Dedifferentiated amniotic fluid mesenchymal stem cell (primary cell): ENCODE results near the gene USP9X.
"Not testable (repeated sequence)": the region's sequence is repeated elsewhere in the genome, so short reads cannot be mapped to it uniquely, and the experiment has no call there.

ENCODE experiments used
- DNase-seq: peaks from one replicate; pipeline ENCODE4 v3.0.0-alpha.2; 2016; ENCODE audit errors: extremely low spot score

USP9X gene

GRCh38 chrX:41086627-41086932 lies 1.3 kb downstream of the USP9X start:
- DNase-seq, result no peak

GRCh38 chrX:41087201-41087600 lies 2.0 kb downstream of the USP9X start:
- DNase-seq, result no peak

- DNase-seq, result no peak
Observed at GRCh38 chrX:41090568-41091238, 5.5 kb downstream of the USP9X start.

- no peak for DNase-seq
Observed at GRCh38 chrX:41092776-41093175, 7.5 kb downstream of the USP9X start.

GRCh38 chrX:41095174-41095573 lies 9.9 kb downstream of the USP9X start:
- DNase-seq, result no peak

GRCh38 chrX:41095908-41096307 lies 10.7 kb downstream of the USP9X start:
- DNase-seq, result no peak

- DNase-seq, result no peak
Observed at GRCh38 chrX:41096339-41096955, 11.2 kb downstream of the USP9X start.

GRCh38 chrX:41097326-41097725 lies 12.1 kb downstream of the USP9X start:
- DNase-seq, result no peak

- no peak for DNase-seq
Observed at GRCh38 chrX:41100200-41100599, 15.0 kb downstream of the USP9X start.

- no peak for DNase-seq
Observed at GRCh38 chrX:41100819-41101218, 15.6 kb downstream of the USP9X start.

- no peak for DNase-seq
Observed at GRCh38 chrX:41105005-41105404, 19.8 kb downstream of the USP9X start.

GRCh38 chrX:41106257-41106656 lies 21.0 kb downstream of the USP9X start:
- not testable (repeated sequence) for DNase-seq

- DNase-seq, result no peak
Observed at GRCh38 chrX:41108007-41108406, 22.8 kb downstream of the USP9X start.

GRCh38 chrX:41108463-41109205 lies 23.4 kb downstream of the USP9X start:
- DNase-seq, result no peak

- no peak for DNase-seq
Observed at GRCh38 chrX:41110801-41111625, 25.8 kb downstream of the USP9X start.

GRCh38 chrX:41115104-41115425 lies 29.8 kb downstream of the USP9X start:
- not testable (repeated sequence) for DNase-seq

- no peak for DNase-seq
Observed at GRCh38 chrX:41116948-41117347, 31.7 kb downstream of the USP9X start.

- no peak for DNase-seq
Observed at GRCh38 chrX:41118156-41118555, 32.9 kb downstream of the USP9X start.

- no peak for DNase-seq
Observed at GRCh38 chrX:41119803-41120202, 34.6 kb downstream of the USP9X start.

- no peak for DNase-seq
Observed at GRCh38 chrX:41121766-41122165, 36.5 kb downstream of the USP9X start.

GRCh38 chrX:41122664-41123257 lies 37.5 kb downstream of the USP9X start:
- no peak for DNase-seq
